ENCODE results near the gene P4HA1. TPM values are rescaled to one million over a fixed set of nuclear protein-coding genes. Genes with fewer than 3 reads are reported as not detected.
A peak's percentile ranks its signal among the peaks of the same experiment; 100 is the strongest.
"Not testable (repeated sequence)": the region's sequence is repeated elsewhere in the genome, so short reads cannot be mapped to it uniquely, and the experiment has no call there.

The P4HA1 gene
- total RNA-seq, 2 donors from 2014 or later, result 24.4 to 37.0 TPM

DNA sequence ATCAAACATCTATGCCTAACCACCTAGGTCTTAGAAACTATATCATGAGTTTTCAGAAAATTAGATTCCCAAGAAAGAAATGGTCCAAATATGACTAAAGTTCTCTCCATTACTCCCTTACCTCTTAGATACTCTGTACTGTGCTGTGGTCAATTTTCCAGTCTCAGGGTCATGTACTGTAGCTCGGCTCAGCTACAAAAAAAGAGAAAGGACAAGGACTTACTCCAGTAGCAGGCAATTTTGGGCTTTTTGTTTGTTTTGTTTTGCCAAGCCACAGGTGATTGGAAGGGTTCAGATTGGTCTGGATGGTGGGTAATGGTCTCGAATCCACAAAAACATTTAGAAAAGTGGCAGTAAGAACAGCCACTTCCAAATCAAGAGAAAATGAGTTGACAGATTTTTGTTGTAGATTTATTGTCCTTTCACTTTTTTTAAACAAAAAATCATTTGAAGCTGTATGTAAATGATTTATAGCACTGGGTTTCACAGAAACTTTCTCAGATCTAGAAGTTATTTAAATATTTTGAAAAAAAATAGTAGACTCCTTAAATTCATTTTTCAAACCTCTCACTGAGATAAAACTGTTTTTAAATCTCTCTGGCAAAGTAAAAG is 52.8 kb downstream of the P4HA1 start:
- ATAC-seq (ENCODE audit: insufficient number of reproducible peaks, low FRiP score, low read depth) (no peak), DNase-seq (ENCODE audit: low spot score) (no peak)
- H3K4me1 ChIP-seq (ENCODE audit: control insufficient read depth in 1 of 2, low read depth in 2 of 2), result peaks cover 11 to 31% of the 10 kb centered on the region in 2 donors
- H3K4me3 ChIP-seq, result no peak overlapping the region
- H3K27me3 ChIP-seq (replicated peaks; ENCODE audit: insufficient read depth), result no peaks in the 10 kb centered on the region
- TF ChIP-seq, protein P1, sequence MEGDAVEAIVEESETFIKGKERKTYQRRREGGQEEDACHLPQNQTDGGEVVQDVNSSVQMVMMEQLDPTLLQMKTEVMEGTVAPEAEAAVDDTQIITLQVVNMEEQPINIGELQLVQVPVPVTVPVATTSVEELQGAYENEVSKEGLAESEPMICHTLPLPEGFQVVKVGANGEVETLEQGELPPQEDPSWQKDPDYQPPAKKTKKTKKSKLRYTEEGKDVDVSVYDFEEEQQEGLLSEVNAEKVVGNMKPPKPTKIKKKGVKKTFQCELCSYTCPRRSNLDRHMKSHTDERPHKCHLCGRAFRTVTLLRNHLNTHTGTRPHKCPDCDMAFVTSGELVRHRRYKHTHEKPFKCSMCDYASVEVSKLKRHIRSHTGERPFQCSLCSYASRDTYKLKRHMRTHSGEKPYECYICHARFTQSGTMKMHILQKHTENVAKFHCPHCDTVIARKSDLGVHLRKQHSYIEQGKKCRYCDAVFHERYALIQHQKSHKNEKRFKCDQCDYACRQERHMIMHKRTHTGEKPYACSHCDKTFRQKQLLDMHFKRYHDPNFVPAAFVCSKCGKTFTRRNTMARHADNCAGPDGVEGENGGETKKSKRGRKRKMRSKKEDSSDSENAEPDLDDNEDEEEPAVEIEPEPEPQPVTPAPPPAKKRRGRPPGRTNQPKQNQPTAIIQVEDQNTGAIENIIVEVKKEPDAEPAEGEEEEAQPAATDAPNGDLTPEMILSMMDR (IDR thresholded peaks at IDR 0.05), result no peak
- no peaks in the 10 kb centered on the region for H3K36me3 ChIP-seq
- no peaks in the 10 kb centered on the region for H3K9me3 ChIP-seq
- peak overlapping the region in 1 of 2 donors; percentile 71 for H3K27ac ChIP-seq

DNA sequence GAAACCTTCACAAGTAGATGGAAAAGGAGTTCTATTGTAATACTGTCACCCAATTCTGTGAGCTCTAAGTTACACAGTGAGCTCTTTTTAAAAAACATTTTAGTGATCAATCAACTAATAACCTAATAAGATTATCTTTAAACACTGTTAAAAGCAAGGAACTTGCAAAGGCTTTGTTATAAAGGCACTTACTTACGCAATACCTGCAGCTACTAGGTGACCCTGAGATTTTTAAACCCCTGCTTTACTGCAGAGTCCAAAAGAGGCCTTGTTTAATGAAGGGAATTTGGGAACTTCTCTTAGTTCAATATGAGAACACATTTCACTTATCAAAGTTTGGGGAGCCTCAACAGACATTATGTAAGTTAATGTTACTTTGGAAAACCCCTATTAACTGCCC is 53.3 kb downstream of the P4HA1 start:
- no peaks in the 10 kb centered on the region for H3K9me3 ChIP-seq
- no peak for ATAC-seq (ENCODE audit: insufficient number of reproducible peaks, low FRiP score, low read depth)
- no peak overlapping the region for H3K4me3 ChIP-seq
- H3K27ac ChIP-seq, result peak overlapping the region in 1 of 2 donors; percentile 71
- H3K27me3 ChIP-seq (replicated peaks; ENCODE audit: insufficient read depth), result no peaks in the 10 kb centered on the region
- TF ChIP-seq, protein P1 (IDR thresholded peaks at IDR 0.05), result no peak
- peaks cover 11 to 31% of the 10 kb centered on the region in 2 donors for H3K4me1 ChIP-seq (ENCODE audit: control insufficient read depth in 1 of 2, low read depth in 2 of 2)
- no peaks in the 10 kb centered on the region for H3K36me3 ChIP-seq
- no peak for DNase-seq (ENCODE audit: low spot score)

DNA sequence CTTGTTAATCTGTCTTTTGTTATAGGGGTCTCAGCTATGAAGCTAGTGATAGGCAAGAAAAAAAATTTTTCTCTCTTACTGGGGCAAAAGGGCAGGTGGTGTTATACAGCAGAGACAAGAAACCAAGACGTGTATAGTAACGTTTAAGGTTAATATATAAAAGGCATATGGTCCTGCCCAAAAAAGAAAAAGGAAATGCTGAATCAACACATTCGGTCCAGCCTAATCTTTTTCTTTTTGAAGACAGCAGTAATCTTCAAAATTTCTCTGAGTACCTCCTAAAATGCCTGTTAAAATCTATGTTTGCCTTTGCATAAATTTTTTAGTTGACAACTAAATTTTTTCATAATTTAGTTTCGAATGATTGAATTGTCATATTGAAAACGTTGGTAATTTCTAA is 54.5 kb downstream of the P4HA1 start:
- TF ChIP-seq, protein P1 (IDR thresholded peaks at IDR 0.05), result no peak
- Histone ChIP-seq H3K4me3 (no peak overlapping the region), H3K27ac (no peak overlapping the region), H3K4me1 (ENCODE audit: control insufficient read depth in 1 of 2, low read depth in 2 of 2) (peaks cover 11 to 31% of the 10 kb centered on the region in 2 donors), H3K27me3 (replicated peaks; ENCODE audit: insufficient read depth) (no peaks in the 10 kb centered on the region), H3K9me3 (no peaks in the 10 kb centered on the region), H3K36me3 (no peaks in the 10 kb centered on the region)
- ATAC-seq (ENCODE audit: insufficient number of reproducible peaks, low FRiP score, low read depth) (no peak), DNase-seq (ENCODE audit: low spot score) (no peak)

DNA sequence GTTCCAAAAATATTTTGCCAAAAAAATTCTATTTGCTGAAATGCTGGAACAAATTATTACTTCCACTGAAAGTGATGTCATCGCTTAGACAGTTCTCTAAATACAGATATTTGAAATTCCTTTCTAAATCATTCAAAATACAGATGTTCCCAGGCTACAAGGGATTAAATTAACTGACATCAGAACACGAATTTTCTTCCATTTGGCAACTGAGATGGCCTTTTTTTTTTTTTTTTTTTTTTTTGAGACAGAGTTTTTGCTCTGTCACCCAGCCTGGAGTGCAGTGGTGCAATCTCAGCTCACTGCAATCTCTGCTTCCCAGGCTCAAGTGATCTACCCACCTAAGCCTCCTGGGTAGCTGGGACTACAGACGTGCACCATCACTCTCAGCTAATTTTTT is 57.0 kb downstream of the P4HA1 start:
- H3K27ac ChIP-seq, result peak overlapping the region; percentile 41 to 57
- H3K4me3 ChIP-seq, result no peak overlapping the region
- H3K27me3 ChIP-seq (replicated peaks; ENCODE audit: insufficient read depth), result no peaks in the 10 kb centered on the region
- H3K4me1 ChIP-seq (ENCODE audit: control insufficient read depth in 1 of 2, low read depth in 2 of 2), result peaks cover 7 to 25% of the 10 kb centered on the region in 2 donors
- ATAC-seq (ENCODE audit: insufficient number of reproducible peaks, low FRiP score, low read depth) (peak; percentile 56), DNase-seq (ENCODE audit: low spot score) (no peak)
- H3K9me3 ChIP-seq, result no peaks in the 10 kb centered on the region
- H3K36me3 ChIP-seq, result no peaks in the 10 kb centered on the region
- TF ChIP-seq, protein P1 (IDR thresholded peaks at IDR 0.05), result no peak

DNA sequence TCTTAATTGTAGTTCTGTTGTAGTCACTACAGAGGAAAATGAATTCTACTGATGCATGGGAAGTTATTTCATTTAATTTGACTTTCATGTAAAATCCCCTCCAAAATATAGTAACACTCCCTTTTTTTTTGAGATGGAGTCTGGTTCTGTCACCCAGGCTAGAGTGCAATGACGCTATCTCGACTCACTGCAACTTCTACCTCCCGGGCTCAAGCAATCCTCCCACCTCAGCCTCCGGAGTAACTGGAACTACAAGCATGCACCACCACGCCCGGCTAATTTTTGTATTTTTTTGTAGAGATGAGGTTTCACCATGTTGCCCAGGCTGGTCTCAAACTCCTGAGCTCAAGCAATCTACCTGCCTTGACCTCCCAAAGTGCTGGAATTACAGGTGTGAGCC is 60.4 kb downstream of the P4HA1 start:
- peaks cover 7 to 13% of the 10 kb centered on the region in 2 donors for H3K4me1 ChIP-seq (ENCODE audit: control insufficient read depth in 1 of 2, low read depth in 2 of 2)
- ATAC-seq (ENCODE audit: insufficient number of reproducible peaks, low FRiP score, low read depth); H3K27ac ChIP-seq; DNase-seq (ENCODE audit: low spot score); H3K4me3 ChIP-seq; H3K9me3 ChIP-seq; H3K36me3 ChIP-seq; H3K27me3 ChIP-seq (replicated peaks; ENCODE audit: insufficient read depth): not testable (repeated sequence)

DNA sequence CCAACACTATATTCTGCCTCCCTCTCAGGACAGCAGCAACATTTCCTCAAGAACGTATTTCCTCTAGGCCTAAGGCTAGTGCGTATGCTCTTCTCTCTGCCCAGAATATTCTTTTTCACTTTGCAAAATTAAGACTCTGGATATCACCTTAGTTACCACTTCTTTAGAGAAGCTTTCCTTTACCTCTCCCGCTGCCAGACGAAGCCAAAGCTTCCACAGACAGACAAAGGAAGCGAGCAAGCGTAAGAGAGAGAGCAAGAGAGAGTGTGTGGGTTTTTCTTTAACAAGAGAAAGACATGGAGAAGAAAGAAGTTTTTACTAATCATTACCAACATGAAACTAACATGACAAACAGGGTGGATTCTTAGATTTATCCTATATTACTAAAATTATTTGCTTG is 64.1 kb downstream of the P4HA1 start:
- H3K36me3 ChIP-seq, result peaks cover 9% of the 10 kb centered on the region
- ATAC-seq (ENCODE audit: insufficient number of reproducible peaks, low FRiP score, low read depth) (no peak), DNase-seq (ENCODE audit: low spot score) (no peak)
- no peaks in the 10 kb centered on the region for H3K4me1 ChIP-seq (ENCODE audit: control insufficient read depth in 1 of 2, low read depth in 2 of 2)
- no peak overlapping the region for H3K4me3 ChIP-seq
- no peaks in the 10 kb centered on the region for H3K9me3 ChIP-seq
- no peaks in the 10 kb centered on the region for H3K27me3 ChIP-seq (replicated peaks; ENCODE audit: insufficient read depth)
- TF ChIP-seq, protein P1 (IDR thresholded peaks at IDR 0.05), result no peak
- no peak overlapping the region for H3K27ac ChIP-seq

DNA sequence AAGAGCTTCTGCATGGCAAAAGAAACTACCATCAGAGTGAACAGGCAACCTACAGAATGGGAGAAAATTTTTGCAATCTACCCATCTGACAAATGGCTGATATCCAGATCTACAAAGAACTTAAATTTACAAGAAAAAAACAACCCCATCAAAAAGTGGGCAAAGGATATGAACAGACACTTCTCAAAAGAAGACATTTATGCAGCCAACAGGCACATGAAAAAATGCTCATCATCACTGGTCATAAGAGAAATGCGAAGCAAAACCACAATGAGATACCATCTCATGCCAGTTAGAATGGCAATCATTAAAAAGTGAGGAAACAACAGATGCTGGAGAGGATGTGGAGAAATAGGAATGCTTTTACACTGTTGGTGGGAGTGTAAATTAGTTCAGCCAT is 70.0 kb downstream of the P4HA1 start:
- not testable (repeated sequence) for DNase-seq (ENCODE audit: low spot score); H3K27me3 ChIP-seq (replicated peaks; ENCODE audit: insufficient read depth); H3K4me3 ChIP-seq; ATAC-seq (ENCODE audit: insufficient number of reproducible peaks, low FRiP score, low read depth); H3K36me3 ChIP-seq; H3K9me3 ChIP-seq; H3K4me1 ChIP-seq (ENCODE audit: control insufficient read depth in 1 of 2, low read depth in 2 of 2); H3K27ac ChIP-seq

DNA sequence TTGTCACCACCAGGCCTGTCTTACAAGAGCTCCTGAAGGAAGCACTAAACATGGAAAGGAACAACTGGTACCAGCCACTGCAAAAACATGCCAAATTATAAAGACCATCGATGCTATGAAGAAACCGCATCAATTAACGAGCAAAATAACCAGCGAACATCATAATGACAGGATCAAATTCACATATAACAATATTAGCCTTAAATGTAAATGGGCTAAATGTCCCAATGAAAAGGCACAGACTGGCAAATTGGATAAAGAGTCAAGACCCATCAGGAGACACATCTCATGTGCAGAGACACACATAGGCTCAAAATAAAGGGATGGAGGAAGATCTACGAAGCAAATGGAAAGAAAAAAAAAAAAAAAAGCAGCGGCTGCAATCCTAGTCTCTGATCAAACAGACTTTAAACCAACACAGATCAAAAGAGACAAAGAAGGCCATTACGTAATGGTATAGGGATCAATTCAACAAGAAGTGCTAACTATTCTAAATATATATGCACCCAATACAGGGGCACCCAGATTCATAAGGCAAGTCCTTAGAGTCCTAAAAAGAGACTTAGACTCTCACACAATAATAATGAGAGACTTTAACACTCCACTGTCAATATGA is 73.1 kb downstream of the P4HA1 start:
- not testable (repeated sequence) for H3K9me3 ChIP-seq; H3K36me3 ChIP-seq; DNase-seq (ENCODE audit: low spot score); ATAC-seq (ENCODE audit: insufficient number of reproducible peaks, low FRiP score, low read depth); H3K27me3 ChIP-seq (replicated peaks; ENCODE audit: insufficient read depth); H3K27ac ChIP-seq; H3K4me3 ChIP-seq
- H3K4me1 ChIP-seq (ENCODE audit: control insufficient read depth in 1 of 2, low read depth in 2 of 2), result peaks cover 5 to 15% of the 10 kb centered on the region in 2 donors

Measured in thoracic aorta (tissue), 2 donors.